HCT116 (cell line): Measurements from ENCODE around the gene FAM236B.
"Not testable (repeated sequence)": the region's sequence is repeated elsewhere in the genome, so short reads cannot be mapped to it uniquely, and the experiment has no call there.

Experiments
- EZH2 ChIP-seq: fragments of 200-600 bp; sonication (generic); IDR thresholded peaks from 2 replicates; pipeline ENCODE4 v1.6.1; 2017; ENCODE audit warnings: antibody characterized with exemption, mixed run types
- JUND ChIP-seq: IDR thresholded peaks from 2 replicates; pipeline ENCODE4 v1.6.1; 2012
- MAX ChIP-seq: IDR thresholded peaks from 2 replicates; pipeline ENCODE4 v1.6.1; 2012
- POLR2A ChIP-seq: IDR thresholded peaks from 2 replicates; pipeline ENCODE4 v1.7.0; 2011; ENCODE audit warnings: borderline replicate concordance; ENCODE audit not compliant: insufficient read depth, insufficient read length; ENCODE audit errors: extremely low read depth
- POLR2AphosphoS5 ChIP-seq: IDR thresholded peaks from 2 replicates; pipeline ENCODE4 v1.6.1; 2011; ENCODE audit warnings: mild to moderate bottlenecking, low read depth, low read length, moderate library complexity
- RAD21 ChIP-seq: IDR thresholded peaks from 2 replicates; pipeline ENCODE4 v1.6.1; 2012; ENCODE audit warnings: low read depth, mild to moderate bottlenecking
- REST ChIP-seq: IDR thresholded peaks from 2 replicates; pipeline ENCODE4 v1.6.1; 2012; ENCODE audit warnings: low read depth
- SIN3A ChIP-seq: IDR thresholded peaks from 2 replicates; pipeline ENCODE4 v1.6.1; 2012; ENCODE audit warnings: low read depth
- ZFX ChIP-seq: fragments of 450-650 bp; IDR thresholded peaks from 2 replicates; pipeline ENCODE4 v1.6.1; 2017
- TF ChIP-seq, protein P1 (sequence below), 3 experiments: fragments of 200-600 bp in 1 of 3; sonication (generic) in 1 of 3; IDR thresholded peaks in 2 of 3; conservative IDR thresholded peaks in 1 of 3; 2 replicates each; pipeline ENCODE4 v1.5.1; 2012 to 2017; ENCODE audit warnings: low read depth in 2 of 3, low read length in 2 of 3, antibody characterized with exemption in 1 of 3, borderline replicate concordance in 1 of 3, control low read depth in 1 of 3, mild to moderate bottlenecking in 1 of 3, mixed read lengths in 1 of 3, mixed run types in 1 of 3, moderate library complexity in 1 of 3; ENCODE audit not compliant: insufficient read depth in 1 of 3
- TF ChIP-seq, protein P2 (sequence below): IDR thresholded peaks from 2 replicates; pipeline ENCODE4 v1.6.1; 2011; ENCODE audit warnings: mild to moderate bottlenecking, low read length, moderate library complexity; ENCODE audit not compliant: insufficient replicate concordance; ENCODE audit errors: extremely low read depth

- TF ChIP-seq POLR2A, REST, EZH2, POLR2AphosphoS5, RAD21, MAX, JUND, SIN3A, ZFX: not testable (repeated sequence)
- TF ChIP-seq, protein P1, sequence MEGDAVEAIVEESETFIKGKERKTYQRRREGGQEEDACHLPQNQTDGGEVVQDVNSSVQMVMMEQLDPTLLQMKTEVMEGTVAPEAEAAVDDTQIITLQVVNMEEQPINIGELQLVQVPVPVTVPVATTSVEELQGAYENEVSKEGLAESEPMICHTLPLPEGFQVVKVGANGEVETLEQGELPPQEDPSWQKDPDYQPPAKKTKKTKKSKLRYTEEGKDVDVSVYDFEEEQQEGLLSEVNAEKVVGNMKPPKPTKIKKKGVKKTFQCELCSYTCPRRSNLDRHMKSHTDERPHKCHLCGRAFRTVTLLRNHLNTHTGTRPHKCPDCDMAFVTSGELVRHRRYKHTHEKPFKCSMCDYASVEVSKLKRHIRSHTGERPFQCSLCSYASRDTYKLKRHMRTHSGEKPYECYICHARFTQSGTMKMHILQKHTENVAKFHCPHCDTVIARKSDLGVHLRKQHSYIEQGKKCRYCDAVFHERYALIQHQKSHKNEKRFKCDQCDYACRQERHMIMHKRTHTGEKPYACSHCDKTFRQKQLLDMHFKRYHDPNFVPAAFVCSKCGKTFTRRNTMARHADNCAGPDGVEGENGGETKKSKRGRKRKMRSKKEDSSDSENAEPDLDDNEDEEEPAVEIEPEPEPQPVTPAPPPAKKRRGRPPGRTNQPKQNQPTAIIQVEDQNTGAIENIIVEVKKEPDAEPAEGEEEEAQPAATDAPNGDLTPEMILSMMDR (IDR thresholded peaks at IDR 0.05 in 2 of 3, conservative IDR thresholded peaks at IDR 0.05 in 1 of 3; ENCODE audit: borderline replicate concordance in 1 of 3, insufficient read depth in 1 of 3, low read depth in 2 of 3, low read length in 2 of 3), result not testable (repeated sequence)
- TF ChIP-seq, protein P2, sequence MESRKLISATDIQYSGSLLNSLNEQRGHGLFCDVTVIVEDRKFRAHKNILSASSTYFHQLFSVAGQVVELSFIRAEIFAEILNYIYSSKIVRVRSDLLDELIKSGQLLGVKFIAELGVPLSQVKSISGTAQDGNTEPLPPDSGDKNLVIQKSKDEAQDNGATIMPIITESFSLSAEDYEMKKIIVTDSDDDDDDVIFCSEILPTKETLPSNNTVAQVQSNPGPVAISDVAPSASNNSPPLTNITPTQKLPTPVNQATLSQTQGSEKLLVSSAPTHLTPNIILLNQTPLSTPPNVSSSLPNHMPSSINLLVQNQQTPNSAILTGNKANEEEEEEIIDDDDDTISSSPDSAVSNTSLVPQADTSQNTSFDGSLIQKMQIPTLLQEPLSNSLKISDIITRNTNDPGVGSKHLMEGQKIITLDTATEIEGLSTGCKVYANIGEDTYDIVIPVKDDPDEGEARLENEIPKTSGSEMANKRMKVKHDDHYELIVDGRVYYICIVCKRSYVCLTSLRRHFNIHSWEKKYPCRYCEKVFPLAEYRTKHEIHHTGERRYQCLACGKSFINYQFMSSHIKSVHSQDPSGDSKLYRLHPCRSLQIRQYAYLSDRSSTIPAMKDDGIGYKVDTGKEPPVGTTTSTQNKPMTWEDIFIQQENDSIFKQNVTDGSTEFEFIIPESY, result not testable (repeated sequence)
Measured at GRCh38 chrX:72790390-72790789, 7.9 kb upstream of the FAM236B start.
